UCSD-AML1 (cell line): Measurements from ENCODE around the gene ANKRD22.
A peak's percentile ranks its signal among the peaks of the same experiment; 100 is the strongest.

ENCODE experiments used
- DNase-seq: peaks from one replicate; lab custom pipeline; 2025; ENCODE audit not compliant: unreplicated experiment; lab: John Stamatoyannopoulos, UW

ANKRD22 gene

DNA sequence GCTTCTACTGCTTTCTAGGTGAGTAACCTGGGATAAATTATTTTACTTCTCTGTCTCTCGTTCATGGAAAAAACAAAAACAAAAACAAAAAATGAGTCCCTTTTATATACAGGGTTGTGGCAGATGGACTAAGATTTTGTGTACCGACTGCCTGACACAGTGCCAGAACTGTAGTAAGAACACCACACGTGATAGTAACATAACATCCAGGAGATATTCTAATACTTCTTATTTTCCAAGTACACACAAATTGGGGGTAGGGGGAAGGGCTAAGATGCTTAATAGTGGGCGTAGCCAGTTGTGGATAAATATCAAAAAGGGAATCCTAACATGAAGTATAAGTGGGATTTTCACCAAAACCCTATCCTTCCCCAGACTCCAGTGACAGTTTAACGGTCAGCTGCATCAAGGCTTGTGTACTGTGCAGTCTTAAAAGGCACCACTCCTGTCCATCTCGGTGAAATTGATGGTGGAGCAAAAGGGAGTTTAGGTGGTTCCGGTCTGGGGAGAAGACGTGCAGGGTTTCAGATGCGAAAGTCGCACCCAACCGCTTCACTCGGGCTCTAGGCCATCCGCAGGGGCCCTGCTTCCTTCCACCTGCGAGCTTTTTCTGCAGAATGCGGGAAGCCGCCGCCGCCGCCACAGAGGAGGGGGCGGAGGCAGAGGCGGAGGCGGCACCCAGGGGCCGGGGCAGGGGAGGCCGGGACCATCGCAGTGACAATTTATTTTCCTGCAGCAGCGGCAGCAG is 28.1 kb upstream of the ANKRD22 start, which contains the start of gene STAMBPL1:
STAMBPL1 (plus strand) TSS at position 712 of the 748 bp plus-strand sequence. CDS start 21,464 bp downstream, outside the sequence.
- peak; percentile 61 for DNase-seq

- DNase-seq = no peak
Observed at GRCh38 chr10:88877298-88877697, 25.7 kb upstream of the ANKRD22 start.

- DNase-seq = no peak
Observed at GRCh38 chr10:88875081-88875480, 23.4 kb upstream of the ANKRD22 start.

DNA sequence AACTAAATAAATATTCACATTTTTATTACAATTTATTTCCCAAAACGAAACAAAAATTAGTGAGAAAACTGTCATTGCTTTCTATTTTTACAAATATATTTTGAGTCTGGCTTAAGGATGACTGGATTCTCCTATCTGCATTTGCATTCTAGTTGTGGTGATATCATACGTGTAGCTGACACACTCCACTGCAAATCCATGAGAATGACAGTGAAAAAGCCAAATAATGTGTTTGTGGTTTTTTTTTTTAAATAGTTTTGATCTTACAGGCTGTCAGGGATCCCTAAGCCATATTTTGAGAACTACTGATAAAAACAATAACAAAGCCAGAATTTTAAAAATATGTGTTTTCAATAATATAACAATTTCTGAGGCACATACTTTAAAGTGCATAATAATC is 22.6 kb upstream of the ANKRD22 start:
- no peak for DNase-seq

DNA sequence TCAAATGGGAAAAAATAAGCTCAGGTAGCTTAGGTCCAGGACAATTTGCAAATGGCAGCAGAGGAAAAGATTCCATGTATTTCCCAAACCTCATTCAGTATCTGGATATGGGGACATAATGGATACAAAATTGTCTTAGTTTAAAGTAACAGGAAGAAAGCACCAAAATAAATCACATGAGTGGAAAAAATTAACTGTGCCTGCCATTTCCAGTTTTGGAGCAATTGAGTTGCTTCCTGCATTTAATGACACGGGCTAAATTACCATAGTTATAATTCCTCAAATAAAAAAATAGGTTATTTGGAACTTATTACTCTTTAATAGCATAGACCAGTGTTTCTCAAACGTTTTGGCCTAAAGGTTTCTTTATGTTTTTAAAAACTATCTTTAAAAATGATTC is 22.1 kb upstream of the ANKRD22 start:
- DNase-seq = no peak

DNA sequence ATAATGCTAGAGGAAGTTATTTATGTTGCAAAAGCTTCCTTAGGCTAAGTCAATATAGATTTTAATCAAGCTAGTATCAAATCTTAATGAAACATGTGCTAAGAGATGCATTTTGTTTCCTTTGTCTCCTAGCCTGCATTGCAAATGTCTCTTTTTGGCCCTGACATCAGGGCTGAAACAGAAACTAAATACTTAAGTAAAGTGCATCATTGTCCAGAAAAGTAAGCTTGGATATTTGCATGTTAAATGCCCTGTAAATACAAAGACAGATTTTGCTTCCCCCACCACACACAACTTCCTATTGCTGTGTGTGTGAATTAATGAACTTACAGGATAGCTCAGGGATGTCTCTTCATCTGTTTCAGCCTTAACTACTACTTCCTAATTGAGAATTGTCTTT is 18.4 kb upstream of the ANKRD22 start:
- no peak for DNase-seq

DNA sequence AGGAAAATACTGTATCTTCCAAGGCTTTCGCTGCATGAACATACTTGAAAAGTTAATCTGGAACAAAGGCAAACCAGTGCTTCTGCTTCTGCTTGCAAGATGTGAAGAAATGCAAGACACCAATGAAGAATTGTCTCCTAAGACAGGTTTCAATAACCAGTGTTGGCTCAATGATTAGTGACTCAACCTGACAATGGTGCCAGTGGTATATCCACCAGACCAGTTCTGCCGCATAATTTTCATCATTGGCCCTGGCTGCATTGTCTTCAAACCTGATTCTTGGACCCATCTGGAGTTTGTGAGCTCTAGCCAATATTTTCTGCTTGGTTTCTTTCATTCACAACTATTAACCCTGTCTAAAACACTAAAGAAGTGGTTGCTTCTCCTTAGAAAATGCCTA is 14.8 kb upstream of the ANKRD22 start:
- no peak for DNase-seq

DNA sequence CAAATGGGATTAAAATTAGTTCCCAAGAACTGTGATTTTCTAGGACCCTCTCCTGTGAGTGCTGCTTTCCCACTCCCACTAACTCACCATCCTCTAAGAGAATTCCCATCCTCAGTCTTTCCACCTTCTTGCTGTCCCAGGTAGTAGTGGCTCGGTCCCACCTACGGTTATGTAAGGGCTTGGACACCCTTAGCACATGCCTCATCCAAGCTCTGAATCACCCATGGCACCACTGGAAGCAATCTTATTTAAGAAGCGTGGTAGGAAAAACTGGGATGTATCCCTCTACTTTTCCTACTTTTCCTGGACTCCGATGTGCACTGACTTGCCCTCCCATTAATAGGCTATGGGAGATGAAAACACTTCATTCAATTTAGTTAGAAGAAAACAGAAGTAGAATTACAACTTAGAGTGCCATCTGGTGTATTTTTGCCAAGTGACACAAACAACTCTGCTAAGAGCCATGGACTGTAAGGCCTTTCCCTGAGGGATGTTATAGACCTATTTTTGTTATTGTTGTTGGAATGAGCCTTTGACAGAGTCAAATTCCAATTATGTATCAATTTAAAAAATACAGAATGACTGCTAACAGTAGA is 13.7 kb upstream of the ANKRD22 start:
- no peak for DNase-seq

- no peak for DNase-seq
Observed at GRCh38 chr10:88861036-88861435, 9.4 kb upstream of the ANKRD22 start.

DNA sequence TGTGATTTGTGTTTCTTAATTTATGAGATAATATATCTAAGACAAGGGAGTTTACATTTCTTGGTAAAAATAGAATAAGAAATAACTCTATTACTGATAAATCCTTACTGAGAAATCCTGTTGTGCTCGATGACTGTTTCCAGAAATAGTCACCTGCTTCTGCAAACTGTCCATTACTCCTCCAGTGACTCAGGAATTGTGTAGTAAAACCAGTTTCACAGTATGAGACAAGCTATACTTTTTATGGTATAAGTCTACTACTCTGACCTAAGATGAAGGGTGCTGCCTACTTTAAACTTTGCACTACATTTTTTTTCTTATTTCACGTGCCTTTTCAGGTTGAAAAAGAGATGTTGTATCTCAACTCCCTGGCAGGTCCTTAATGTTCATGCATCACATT is 6.8 kb upstream of the ANKRD22 start:
- DNase-seq = no peak

DNA sequence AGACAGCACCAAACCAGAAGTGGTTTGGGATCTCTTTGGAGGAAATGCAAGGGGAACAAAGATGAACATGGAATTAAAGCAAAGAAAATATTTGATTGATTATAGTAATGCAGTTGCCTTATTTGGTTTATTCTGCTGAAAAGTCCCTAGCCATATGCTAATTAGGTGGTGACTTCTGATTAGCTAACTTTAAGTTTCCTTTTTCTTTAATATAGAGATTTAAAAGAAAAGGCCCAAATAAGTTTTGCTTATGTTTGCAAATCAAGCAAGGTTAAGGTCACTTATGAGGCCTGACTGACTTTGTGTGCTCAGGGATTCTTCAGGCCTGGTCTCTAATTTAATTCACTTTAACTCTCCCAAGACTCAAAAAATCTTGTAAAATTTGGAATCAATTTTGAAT is 6.2 kb upstream of the ANKRD22 start:
- no peak for DNase-seq

GRCh38 chr10:88854684-88855083 is 3.0 kb upstream of the ANKRD22 start:
- DNase-seq = no peak

DNA sequence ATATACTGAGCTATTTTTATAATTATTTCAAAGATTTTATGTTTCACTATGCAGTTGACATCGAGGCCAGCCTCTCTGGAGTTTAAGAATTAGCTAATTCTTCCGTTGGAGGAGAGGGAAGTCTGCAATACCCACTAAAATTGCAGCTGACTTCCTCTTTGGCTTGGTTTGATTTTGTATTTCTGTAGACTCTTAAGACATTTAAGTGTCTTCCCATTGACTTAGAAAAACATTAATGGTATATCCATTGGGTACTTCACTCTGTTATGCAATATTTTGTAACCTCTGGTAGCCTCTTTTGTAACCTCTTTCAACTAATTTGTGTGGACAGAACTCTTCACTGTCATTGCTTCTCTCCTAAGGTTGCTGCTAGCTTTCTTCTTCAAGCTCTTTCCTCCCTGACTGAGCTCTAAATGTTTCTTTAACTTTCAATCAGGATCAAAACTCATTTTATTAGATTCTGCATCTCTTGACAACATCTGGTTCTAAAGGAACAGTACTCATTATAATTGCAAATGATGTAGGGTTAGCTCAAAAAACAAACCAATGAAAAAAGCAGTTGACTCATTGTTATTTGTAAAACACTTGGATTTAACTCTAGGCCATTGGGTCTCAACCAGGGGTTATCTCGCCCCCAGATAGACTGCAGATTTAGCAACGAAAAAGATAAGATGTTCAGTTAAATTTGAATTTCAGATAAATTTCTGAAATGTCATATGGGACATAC is 1.7 kb upstream of the ANKRD22 start:
- no peak for DNase-seq

GRCh38 chr10:88852327-88852726 is 683 bp upstream of the ANKRD22 start:
- DNase-seq = no peak

GRCh38 chr10:88850712-88851111 is 932 bp downstream of the ANKRD22 start:
- DNase-seq = no peak

DNA sequence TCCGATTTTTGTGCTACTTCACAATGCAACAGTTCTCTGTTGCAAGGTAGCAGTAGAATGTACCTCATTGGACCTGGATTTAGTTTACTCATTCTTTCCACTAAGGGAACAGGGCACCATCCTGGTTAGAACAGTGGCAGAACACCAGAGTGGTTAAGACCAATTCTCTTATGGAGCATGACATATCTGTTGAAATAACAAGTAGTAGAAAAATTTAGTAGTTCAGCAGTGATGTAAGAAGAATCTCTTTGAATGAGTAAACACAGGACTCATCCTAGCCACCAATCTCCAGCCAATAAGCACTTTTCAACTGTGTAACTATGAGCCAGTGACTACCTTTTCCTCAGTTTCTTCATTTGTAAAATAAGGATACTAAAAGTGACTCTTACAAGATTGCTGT is 2.4 kb downstream of the ANKRD22 start:
- DNase-seq = no peak

DNA sequence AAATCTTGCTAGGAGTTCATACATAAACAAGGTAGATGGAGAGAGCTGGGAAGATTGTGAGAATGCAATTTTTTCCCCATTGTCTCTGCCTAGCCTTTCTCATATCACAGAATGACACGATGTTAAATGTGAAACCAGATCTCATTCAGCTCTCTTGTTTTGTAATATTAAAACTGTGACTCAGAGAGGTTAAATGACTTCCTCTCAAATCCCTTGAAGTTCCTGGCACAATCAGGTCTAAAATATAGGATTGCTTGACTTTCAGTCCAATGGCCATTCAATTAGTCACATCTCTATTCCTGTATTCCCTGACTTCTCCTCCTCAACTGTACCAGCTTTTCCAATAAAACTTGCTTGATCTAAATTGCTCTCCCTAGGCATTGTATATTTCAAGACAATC is 3.1 kb downstream of the ANKRD22 start:
- DNase-seq = no peak

GRCh38 chr10:88843171-88843570 is 8.5 kb downstream of the ANKRD22 start:
- no peak for DNase-seq

- DNase-seq = no peak
Observed at GRCh38 chr10:88841316-88842111, 10.1 kb downstream of the ANKRD22 start.

DNA sequence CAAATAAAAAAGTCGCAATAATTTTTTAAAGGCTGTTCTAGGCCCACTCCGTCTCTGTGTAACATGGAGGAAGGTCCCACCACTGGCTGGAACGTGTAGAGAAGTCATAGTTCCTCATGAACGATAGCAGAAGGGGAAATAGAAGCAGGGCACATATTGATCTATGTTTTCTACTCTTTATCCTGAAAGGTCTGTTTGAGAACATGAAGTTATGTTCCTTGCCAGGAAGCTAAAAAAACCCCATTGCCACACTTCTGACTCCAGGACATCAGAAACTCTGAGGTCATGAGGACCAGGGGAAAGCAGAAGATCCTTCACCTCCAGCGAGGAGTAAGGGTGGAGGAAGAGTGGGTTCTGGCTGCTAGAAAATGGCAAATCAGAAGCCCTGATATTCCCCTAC is 10.8 kb downstream of the ANKRD22 start:
- DNase-seq = no peak

GRCh38 chr10:88840104-88840503 is 11.5 kb downstream of the ANKRD22 start:
- DNase-seq = no peak
